GM12872 (cell line): ENCODE measurements around the gene KCNAB2.

Experiments used
- CTCF ChIP-seq: IDR thresholded peaks from 3 replicates; pipeline ENCODE4 v1.5.1; 2011; ENCODE audit warnings: low read depth, mild to moderate bottlenecking, low read length, moderate library complexity; ENCODE audit not compliant: insufficient read depth

Gene KCNAB2

GRCh38 chr1:6073480-6074053 is 27.9 kb downstream of the KCNAB2 start:
- no peak for TF ChIP-seq CTCF

GRCh38 chr1:6074192-6074901 is 28.7 kb downstream of the KCNAB2 start:
- no peak for TF ChIP-seq CTCF

- no peak for TF ChIP-seq CTCF
Measured at GRCh38 chr1:6075748-6076147, 30.1 kb downstream of the KCNAB2 start.

GRCh38 chr1:6077506-6077905 is 31.8 kb downstream of the KCNAB2 start:
- TF ChIP-seq CTCF: no peak

- no peak for TF ChIP-seq CTCF
Measured at GRCh38 chr1:6077919-6078318, 32.2 kb downstream of the KCNAB2 start.

- TF ChIP-seq CTCF: 0 out of 3 replicates have a peak, but pooled peaks have one; percentile 9
Measured at GRCh38 chr1:6080469-6080868, 34.8 kb downstream of the KCNAB2 start.

- TF ChIP-seq CTCF: no peak
Measured at GRCh38 chr1:6081901-6082300, 36.2 kb downstream of the KCNAB2 start.
